Stimulated activated naive CD4-positive, alpha-beta T cell (primary cell): ENCODE data around the gene NTM.
"Not testable (repeated sequence)": the region's sequence is repeated elsewhere in the genome, so short reads cannot be mapped to it uniquely, and the experiment has no call there.

ENCODE experiments used
- DNase-seq, 6 experiments: peaks; one replicate each; lab custom pipeline; 2025; lab: John Stamatoyannopoulos, UW

NTM gene

DNA sequence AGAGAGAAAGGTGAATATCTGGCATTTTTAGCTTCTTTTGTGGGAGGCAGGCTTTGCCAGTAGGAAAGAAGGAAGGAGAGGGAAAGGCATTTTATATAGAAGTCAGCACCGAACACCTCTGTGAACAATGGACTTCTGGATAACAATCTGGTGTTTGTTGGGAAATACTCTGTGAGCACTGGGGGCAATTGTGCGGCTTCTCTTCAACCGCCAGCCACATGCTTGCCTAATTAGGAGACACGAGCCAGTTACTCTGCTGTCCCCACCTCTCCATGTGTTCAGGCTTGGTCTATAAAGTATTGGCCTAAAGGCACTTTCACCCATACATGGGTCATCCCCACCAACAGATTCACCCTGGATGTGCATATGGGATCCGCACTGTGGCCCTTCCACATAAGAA lies 523.6 kb downstream of the NTM start:
- DNase-seq, result no peak

DNA sequence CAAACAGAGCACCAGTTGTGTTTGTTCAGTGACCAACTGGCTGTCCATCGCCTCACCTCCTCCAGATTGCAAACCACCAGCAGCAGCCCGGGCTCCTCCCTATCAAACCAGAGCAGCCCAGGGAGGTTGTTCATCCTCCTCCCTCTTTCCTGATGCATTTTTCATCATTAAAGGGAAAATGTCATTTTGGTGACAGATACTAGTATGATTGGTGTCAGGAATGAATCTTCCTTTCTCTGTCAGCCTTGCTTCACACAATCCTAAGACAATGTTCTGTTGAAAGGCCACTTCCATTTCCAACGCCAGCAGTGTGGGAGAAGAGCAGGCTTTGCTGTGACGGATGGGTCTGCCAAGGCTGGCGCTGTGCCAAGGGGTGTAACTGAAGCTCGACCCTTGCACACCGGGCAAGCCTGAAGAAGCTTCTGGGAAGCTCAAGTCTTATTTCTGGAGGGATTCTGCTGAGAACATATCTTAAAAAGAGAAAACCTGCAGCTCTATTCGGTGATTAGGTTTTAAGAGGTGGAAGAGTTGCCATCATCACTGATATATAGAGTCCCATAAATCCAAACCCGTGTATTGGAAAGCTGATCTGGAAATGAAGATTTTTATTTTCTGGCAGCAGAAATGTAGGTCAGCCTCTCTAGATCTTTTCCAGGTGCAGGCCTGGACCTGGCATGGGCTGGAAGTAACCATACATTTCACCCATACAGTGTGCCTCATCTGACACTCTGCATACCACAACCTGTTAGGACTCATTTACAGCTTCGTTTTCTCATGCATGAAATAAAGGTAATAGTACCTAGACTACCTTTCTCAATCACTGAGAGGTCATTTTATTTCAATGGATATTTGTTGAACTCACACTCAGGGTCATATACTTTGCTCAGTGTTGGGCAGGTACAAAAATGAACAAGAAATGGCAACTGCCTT lies 524.5 kb downstream of the NTM start:
- no peak for DNase-seq

DNA sequence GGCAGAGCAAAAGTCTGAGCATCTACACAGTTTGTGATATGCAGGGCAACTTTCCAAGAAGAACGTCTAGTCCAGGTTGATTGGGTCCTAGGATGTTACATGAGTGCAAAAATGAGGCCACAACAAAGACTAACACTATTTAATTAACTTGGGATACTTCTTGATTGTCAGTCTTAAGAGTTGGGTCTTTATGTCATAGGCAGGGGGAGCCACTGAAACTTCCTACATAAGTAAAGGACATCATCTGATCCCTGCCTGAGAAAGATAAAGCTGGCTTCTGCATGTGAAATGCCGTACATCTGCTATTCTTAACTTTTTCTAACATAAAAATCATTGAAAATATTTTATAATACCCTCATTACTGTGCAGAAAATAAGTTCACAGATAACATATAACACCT lies 525.5 kb downstream of the NTM start:
- DNase-seq, result no peak

DNA sequence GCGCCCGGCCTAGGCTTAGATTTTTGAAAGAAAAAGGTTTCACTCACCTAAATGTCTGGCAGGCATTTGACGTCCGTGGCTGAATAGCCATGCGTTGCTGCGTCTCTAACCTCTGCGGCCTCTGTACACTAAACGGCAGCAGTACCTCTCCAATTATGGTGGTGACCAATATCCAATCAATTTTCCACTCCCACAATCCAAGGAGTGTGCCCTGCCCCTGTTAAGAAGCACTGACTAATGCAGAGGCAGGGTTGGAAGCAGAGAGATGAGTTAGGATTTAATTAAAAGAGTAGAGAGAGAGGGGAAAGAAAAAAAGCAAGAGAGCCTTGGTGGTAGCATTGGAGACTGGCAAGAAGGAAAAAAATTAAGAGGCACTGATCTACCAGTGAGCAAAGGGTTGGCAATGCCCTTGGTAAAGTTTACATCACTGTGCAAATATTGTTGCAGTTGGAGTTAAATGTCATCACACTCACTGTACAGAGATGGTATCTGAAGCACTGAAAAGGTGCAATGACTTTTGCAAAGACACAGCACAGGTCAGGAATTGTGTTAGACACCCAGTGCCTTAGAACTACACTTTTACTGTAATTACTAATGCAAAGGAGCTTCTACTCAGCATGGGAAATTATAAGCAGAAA lies 526.7 kb downstream of the NTM start:
- DNase-seq, result no peak

DNA sequence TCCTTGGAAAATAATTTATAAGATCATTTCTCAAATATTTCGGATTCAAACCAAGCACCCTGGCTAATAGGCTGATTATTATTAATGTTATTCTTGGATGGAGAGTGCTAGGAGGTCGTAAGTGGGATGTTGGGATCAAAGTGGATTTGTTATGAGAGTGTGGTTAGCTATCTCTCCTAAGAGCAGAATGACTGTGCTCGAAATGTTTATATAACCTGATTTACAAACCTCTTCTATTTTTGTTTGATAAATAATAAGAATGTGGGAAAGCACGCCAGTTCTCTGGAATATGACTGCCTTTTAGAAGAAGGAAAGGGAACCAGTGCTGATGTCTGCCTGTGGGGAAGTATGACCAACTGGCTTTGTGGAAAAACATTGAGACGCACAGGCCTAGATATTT lies 527.5 kb downstream of the NTM start:
- no peak for DNase-seq

DNA sequence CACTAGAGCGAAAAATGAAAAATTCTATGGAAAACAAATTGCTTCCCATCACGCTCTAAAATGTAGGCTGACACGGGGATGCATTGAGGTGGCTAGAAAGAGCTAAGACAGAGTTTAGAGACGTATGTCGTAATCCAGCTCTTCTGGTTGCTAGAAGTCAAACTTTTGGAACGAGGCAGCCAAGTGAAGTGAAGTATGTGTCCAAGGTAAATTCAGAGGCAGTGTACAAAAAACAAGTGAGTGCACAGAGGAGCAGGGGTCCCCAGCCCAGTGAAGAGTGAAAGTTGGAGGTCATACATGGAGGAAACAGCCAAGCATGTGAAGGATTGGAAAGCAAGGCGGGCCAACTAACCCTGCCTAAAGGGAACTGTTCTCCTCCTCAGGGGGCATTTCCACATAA lies 528.5 kb downstream of the NTM start:
- no peak for DNase-seq

DNA sequence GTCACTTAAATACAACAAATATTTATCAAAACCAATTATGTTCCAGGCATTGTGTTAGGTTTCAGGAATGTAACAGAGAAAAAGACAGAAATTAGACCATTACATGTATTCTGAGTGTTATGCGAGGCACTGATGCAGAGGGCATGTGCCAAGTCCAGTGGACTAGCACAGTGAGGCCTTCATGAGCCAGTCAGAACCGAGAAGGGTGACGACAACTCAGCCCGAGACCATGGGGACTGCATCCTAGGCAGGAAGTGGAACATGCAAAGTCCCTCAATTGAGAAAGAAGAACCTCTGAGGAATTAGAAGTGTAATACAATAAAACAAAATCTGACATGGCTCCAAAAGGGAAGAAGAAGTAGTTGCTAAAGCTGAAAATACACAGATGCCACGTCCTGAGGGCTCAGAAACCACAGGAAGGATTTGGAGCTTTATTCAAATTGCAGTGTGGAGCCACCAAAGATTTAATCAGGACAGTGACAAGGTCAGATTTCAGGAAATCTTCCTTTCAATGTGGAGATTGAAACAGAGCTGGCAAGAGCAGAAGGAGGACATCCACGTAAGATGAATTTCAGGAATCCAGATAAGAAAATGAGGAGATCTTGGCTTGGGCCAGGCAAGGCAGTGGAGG lies 529.6 kb downstream of the NTM start:
- DNase-seq, result no peak

DNA sequence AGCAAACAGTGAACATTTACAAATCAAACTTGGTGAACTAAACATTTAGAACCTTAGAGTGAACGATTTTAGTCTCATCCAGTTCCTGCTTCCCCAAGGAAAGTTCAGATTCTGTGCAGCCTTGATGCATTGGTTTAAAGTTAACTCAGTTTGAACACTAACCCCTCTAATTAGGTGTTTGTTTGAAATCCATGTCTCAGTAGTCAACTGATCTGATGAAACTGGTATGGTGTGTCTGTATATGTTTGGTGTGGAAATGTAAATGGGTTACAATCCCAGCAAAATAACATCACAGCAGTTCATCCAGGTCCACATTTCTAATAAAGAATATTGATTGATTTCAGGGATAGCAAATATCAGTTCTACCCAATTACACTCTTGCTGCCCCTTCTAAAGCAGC lies 532.0 kb downstream of the NTM start:
- no peak for DNase-seq

DNA sequence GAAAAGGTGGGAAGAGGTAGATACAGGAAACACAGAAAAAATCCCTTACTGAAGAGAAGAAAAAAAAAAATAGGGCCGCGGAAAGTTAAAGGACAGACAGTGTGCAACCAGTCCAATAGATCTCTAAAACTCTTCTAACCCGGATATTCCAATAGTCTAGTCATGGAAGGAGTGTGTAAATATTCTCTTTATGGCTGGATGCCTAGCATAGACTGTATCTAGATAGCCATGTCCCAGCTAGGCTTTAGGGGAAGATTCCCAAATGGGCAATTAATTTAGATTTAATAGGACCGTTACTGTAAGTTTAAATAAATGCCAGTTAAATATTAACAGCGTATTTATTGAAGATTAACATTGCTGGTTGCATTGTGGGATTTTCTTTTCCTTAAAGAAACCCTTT lies 532.7 kb downstream of the NTM start:
- no peak for DNase-seq

DNA sequence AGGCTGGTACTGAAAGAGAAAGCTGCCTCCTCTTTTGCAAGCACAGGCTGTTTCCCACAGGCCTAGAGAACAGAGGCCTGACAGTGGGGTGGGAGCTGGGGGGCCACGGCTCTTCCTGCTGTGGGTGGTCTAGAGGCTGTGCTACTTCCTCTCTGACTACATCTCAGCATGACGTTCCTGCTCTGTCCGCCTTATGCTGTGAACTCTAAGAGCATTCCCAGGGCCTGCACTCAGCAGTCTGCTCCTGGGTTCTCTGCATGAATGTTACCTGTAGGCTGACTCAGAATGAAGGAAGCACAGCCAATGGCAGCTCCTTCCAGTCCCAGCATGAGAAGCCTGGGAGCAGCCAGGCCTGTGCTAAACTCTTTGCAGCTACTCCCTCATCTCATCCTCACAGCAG lies 534.3 kb downstream of the NTM start:
- no peak for DNase-seq

DNA sequence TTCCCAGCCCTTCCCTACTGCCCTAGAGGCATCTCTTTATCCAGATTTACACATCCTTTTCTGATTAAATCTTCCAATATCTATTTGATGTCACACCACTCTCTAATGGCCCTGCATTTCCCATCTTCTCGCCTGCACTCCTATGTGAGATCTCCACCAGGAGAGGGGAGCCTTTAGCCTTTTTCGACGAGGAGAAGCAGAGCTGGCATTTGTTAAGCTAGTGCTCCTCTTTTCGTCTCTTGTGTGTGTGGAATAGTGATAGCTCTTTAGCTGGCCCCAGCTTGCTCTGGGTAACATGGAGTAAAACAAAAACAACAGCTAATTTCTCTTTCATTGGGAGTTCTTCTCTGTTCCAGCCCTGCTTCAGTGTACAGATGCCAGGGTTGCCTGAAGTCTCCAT lies 536.5 kb downstream of the NTM start:
- DNase-seq, result no peak

DNA sequence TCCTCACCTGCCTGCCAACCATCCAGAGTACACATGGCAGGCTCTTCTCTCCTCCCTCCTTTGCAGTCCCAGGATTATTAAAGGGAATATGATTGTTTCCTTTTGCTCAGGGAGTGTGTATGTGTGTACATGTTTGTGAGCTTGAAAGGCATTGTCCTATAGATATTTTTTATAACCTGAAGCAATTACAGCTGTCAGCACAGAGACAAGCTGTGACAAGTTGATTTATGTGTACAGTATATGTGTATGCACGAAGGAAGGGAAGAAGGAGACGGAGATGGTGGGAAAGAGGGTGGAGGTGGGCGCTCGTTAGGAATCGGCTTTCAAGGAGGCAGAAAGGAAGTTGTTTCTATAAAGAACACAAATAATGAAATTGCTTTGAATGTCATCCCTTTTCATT lies 537.0 kb downstream of the NTM start:
- no peak for DNase-seq

DNA sequence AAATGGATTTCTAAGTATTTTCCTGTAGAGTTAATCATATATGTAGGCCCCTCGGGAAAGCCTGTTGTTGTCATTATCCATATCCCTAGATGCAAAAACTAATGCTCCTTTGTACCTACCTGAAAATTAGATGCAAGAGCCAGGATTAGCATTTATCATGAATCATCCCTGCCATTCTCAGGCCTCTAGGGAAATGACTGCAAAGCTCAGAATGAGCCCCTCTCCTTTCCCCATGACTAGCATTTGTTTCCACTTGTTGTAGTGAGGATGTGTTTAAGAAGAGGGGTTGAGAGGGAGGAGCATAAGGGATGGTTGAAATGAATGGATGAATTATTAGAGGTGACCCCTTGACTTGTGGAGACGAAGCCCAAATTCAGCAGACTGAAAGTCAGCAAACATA lies 537.9 kb downstream of the NTM start:
- DNase-seq, result no peak

DNA sequence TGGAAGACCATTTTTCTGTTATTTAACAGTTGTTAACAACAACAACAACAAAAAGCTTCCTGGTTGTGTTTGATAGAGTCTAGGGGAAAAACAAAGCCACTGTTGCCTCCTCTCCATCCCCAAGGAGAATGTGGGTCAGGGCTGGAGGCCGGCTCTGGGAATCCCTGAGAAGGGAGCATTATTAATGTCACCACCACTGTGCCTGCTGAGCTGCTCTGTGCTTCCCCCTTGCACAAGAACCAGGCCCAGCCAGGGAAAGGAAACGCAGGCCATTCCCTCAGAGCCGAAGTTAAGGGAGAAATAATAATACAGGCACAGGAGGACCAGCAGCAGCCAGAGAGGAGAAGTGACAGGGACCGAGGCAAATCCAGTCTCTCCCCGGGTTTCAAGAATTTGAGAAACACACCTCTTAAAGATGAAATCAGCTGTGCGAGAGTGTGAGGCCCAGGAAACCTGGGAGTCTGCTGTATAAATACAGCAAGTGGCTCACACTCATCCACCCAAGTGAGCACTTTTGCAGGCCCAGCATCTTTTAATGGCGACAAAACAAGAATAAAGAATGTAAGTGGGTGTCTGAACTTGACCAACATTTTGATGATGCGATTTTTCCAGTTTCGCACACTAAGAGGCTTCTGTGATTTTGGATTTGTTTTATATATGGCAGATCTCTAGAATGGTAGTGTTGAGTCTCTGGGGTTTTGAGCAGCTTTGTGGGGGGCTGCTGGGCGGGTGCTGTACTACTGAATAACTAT lies 539.2 kb downstream of the NTM start:
- DNase-seq, result no peak

DNA sequence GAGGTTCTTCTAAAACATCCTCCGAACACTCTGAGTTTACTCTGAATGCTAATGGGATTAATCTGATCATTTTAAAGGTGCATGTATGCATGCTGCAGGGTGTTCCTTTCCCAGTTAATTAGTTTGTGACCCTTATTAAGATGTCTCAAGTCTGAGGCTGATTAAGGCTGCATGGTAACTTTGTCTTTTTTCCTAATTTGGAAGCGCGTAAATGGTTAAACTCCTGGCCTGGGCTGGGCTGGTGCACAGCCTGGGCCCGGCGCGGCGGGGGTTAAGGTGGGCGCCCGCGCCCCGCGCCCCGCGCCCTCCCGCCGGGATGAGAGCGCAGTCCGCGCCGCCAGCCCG lies 539.7 kb downstream of the NTM start:
- no peak for DNase-seq

DNA sequence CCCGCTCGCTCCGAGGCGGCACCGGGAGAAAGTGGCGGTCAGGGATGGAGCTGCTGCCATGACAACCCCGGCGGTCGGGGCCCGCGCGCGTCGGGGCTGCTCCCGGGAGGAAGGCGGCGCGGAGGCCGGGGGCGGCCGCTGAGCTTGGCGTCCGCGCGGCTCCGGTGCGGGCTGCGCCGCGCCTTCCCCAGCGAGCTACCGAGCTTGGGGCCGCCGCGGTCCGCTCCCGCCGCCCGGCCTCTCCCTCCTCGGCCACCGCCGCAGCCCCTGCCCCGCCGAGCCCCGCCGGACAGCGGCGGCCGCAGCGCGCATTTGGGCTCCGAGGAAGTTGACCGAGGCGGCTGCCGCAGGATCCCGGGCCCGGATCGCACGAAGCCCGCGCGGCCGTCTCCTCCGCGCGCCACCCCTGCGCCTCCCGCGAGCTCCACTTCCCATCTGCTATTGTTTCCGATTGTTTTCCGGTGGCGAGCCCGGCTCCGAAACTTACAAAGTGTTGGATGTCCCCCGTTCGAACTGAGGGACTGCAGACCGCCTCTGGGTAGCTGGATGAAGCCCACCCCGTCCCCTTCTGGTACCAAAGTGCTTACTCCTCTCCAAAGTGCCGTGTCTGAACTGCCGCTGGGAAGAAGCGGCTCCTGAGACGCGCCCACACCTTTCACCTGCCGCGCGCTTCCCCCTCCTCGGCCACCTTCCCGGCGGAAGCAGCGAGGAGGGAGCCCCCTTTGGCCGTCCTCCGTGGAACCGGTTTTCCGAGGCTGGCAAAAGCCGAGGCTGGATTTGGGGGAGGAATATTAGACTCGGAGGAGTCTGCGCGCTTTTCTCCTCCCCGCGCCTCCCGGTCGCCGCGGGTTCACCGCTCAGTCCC lies 540.3 kb downstream of the NTM start:
- no peak for DNase-seq

DNA sequence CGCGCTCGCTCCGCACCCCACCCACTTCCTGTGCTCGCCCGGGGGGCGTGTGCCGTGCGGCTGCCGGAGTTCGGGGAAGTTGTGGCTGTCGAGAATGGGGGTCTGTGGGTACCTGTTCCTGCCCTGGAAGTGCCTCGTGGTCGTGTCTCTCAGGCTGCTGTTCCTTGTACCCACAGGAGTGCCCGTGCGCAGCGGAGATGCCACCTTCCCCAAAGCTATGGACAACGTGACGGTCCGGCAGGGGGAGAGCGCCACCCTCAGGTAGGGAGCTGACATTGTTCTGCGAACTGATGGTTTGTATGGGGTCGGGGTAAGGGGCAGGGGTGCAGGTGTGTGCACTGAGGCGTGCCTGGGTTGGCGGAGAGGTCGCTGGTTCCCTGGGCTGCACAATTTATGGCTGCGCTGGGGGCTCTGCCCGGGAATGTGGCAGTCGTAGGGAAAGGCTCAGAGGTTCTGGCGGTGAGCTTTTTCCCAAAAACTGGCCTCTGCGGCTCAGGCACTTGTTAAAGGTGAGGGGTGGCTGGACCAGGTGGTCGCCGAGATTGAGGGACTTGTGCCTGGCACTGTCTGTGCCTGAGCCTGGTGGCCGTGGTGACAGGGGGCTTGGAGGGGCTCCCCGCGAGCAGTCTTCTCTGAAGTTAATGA lies 541.1 kb downstream of the NTM start:
- DNase-seq, result not testable (repeated sequence)

DNA sequence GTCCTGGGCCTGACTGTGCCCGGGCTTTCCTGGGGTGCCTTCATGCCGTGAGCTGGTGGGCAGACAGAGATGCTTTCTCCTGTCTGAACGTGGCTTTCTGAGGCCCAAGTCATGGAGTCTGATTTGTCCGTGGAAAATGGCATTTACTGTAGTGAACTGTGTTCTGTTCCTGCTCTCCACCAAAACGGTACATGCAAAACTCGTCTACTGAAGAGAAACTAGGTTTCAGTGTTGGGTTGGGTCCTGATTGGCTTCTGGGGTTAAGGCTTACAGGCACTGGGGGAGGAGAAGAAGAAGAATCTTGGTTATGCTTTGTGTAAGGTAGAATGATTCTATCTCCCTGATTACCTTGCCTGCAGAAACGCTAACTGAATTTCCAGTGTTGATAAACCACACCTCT lies 541.7 kb downstream of the NTM start:
- no peak for DNase-seq

DNA sequence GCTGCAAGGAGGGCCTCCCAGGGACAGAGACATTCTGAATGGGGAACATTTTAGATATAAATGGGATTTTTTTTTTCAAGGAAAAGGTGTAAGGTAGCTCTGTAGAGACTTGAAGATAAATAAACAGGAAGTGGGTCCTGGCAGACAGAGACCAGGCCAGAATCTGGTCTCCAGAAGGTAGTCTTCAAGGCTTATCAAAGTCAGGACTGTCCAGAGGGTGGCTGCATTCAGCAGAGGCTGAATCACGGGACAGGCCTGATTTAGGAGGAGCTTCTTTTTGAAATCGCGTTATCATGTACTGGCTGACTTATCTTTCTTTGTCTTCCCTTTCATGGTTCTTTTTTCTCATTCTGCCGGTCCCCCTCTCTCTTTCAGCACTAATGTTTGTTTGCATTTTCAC lies 542.9 kb downstream of the NTM start:
- DNase-seq, result no peak

DNA sequence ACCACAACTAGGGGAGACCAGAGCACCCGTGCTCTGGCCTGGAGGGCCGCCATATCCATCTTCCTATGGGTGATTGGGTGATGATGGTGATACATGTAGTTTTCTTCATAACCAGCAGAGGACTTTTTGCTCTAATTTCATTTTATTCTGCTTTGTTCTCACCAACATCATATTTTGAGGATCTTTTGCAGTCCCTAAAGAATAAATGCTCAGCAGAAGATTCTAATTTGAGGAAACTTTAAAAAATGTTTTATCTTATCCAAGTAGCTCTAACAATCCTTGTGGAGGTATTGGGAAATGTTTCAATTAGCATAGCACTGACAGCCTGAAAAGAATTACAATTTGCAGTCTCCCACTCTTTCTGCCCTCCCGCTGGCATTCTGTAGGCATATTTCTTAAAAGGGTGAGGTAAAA lies 544.0 kb downstream of the NTM start:
- DNase-seq, result no peak

DNA sequence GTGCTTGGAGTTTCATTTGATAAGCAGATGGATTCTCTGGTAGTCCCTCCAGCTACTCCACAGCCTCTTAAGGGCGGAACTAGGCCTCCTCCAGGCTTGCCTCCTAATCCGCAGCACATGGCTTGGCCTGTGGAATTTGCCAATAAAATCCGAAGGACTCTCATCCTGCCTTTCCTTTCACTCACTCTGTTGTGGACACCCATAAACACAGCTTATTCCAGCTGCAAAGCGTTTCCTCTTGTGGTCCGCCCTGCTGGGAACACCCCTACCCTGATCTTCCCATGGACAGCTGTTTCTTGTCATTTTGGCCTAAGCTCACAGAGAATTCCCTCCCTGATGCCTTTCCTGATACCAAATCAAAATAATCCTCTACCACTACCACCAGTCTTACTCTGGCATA lies 546.2 kb downstream of the NTM start:
- no peak for DNase-seq
